ENCODE data around the gene KRTAP13-3.

KRTAP13-3 gene, protein sequence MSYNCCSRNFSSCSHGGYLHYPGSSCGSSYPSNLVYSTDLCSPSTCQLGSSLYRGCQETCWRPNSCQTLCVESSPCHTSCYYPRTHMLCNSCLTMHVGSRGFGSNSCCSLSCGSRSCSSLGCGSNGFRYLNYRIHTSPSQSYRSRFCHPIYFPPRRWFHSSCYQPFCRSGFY

DNA sequence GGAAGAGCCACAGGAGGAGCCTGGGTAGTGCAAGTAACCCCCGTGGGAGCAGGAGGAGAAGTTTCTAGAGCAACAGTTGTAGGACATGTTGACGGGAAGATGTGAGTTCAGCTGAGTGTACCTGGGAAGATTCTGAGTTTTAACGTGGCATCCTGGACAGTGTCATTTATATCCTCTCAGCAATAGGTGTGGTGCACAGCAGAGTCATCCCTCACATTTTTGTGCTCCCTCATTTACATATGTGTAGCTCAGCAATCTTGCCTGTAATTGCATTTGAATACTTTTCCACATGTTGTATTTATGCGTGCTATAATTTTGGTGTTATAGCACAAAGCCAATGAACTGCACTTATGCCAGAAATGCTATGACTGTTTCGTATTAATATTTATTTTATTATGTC is at the start of gene KRTAP13-3:
Gene KRTAP13-3, minus strand, starts transcription at position 101 of the 400 bp plus-strand sequence. Its CDS starts 14 bp downstream, at position 87.
- DNase-seq (ENCODE audit: low spot score) = no peak

DNA sequence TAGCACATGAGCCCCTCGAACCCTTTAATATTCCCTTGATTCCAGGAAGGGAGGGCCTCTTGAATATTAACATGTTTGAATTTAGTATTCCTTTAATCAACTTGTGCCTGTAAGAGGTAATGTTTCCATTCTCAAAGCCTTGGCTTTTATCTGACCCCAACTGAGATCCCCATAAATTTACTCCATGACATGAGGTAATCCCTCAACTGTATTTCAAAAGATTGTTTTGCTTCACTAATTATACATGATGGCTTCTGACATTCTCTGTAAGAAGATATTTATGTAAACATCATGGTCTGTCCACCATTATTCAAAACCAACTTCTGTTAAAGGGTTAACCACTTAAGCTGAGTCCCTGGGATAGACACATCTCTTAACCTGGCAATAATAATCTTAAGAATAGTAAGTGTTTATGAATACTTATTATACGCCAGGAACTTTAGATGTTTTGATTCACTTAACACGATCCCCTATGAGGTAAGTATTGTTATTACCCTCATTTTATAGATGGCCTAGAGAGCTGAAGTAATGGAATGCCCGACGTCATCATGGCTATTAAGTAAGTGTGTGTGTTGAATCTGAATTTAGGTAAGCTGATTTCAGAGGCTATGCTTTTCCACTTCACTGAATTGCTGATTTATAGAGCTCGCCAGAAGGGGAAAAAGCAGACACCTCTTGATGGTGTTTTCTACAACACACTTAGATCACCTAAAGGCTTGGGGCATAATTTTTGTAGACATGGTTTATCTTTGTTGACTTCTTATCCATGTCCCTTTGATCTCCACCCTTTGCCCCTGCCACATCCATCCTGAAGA is 43.4 kb upstream of the KRTAP13-3 start:
- DNase-seq (ENCODE audit: low spot score) = no peak

DNA sequence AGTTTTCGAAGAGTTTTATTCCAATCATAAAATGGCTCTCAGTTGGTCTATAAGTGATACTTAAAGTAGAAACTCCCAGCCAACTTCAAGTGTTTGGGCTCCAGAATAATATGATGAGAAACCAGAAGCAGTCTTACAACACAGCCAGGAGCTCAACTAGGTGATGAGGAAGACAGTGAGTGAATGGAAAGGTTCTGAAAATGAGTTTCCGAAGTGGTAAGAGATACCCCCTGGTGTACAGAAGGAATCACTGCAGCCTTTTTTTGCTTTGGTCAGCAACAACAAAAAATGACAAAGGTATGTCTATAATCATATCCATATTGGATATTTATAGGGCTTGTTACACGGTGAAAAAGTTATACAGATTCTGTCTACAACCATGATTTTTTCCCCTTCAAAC is 38.0 kb upstream of the KRTAP13-3 start:
- DNase-seq (ENCODE audit: low spot score) = peak; percentile 54

DNA sequence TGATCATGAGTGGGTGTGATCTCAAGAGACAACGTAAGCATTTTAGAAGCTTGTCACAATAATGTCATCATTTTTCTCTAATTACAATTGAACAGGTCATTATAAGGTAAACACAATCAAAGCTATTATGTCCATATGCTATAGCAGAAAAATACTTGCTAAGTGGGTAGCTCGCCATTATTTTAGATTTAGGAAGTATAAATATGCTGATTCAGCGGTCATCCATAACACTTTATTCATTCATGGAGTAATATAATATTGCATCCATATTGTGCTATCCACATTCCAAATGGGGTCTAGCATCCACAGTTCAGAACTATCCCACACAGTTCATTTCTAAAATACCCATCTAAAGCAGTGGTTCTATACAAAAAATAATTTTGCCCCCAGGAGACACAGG is 22.8 kb upstream of the KRTAP13-3 start:
- DNase-seq (ENCODE audit: low spot score) = no peak

DNA sequence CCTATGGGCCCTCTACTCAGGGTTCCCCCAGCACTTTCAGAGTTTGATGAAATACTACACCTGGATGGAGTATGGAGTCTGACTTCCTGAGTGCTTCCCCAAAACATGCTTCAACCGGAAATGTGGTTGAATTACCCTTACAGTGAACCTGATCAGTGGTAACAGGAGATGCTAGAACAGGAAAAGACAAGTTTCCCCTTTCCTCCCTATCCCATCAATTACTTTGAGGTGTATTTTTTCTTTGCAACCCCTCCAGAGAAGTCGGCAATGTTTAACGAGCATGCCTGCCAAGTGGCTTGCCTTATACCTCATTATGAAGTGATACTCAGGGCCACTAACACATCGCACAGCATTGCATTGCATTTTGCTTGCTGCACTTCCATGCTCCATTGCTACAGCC is 21.3 kb upstream of the KRTAP13-3 start:
- DNase-seq (ENCODE audit: low spot score) = no peak

DNA sequence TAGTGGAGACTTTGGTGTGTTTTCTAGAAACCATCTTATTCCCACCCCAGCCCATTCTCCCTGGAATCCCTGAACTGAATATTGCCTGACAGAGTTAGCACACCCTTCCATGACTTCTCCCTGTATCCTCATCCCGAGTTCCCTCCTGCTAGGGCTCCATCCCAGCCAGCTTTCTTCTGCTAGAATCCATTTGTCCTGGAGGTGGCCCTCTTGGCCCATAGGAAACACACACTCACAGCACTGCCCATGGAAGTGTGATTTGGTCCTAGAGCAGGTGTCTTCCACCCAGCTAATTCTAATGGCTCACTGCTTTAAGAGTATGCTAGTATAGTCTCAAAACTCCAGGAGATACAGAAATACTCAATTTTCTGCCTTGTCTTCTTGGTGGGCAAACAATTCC is 18.5 kb upstream of the KRTAP13-3 start:
- DNase-seq (ENCODE audit: low spot score) = no peak

DNA sequence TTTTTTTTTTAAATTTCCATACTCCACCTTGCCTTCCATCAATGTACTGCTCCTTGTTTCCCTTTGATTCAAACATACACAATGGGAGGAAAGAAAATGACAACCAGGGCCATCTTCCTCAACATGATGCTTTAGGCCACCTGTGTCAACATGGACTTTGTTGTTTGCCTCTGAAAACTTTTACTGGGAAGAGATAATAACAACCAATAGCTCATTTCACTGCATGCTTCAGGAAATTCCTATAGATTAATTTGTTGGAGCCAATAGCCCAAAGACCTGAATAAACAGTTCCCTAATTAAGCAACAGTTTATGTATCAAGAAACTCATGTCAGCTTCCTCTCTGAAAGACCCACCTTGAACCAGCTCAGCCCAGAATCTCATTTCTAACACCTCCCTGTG is 17.5 kb upstream of the KRTAP13-3 start:
- DNase-seq (ENCODE audit: low spot score) = no peak

DNA sequence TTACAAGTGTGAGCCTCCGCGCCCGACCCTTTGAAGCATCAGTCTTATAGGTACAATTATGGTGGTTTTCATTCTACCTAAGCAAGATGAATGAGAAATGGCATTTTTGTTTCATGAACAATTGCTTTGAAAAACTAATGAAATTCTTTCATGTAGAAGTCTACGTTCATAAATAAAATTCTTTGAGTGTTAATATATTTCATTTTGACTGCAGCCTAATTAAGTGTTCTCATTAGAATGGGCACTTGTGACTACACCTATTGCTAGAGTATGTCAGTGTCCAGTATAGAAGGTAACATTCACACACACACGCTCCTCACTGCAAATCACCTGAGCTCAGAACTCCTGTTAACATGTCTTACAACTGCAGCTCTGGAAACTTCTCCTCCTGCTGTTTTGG is 14.2 kb upstream of the KRTAP13-3 start, which contains the start of gene KRTAP15-1:
Gene KRTAP15-1, plus strand, starts transcription at position 301 of the 400 bp plus-strand sequence. Its CDS starts 53 bp downstream, at position 354.
- no peak for DNase-seq (ENCODE audit: low spot score)

DNA sequence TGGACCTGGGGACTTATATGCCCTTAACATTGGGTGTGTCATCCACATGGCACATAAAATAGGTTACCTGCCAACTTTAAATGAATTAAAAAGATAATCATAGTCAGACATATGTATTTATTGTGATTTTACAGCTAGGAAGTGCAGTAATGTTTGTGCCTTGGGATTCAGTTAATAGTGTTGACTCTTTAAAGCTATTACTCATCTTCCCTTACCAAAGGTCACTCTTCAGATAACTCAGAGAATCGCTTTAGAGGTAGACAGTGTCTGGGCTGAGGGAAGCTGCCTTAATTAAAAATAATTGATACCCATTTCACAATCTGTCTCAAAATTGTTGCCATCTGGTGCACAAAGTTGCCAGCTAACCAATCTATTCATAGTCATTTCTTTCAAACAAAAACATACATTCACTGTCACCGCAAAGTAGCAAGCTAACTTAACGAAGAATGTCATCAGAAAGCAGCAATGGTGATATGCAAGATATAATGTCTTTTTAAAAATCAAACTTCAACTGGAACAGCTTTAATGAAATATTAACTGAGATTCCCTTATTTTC is 11.4 kb upstream of the KRTAP13-3 start:
- no peak for DNase-seq (ENCODE audit: low spot score)

DNA sequence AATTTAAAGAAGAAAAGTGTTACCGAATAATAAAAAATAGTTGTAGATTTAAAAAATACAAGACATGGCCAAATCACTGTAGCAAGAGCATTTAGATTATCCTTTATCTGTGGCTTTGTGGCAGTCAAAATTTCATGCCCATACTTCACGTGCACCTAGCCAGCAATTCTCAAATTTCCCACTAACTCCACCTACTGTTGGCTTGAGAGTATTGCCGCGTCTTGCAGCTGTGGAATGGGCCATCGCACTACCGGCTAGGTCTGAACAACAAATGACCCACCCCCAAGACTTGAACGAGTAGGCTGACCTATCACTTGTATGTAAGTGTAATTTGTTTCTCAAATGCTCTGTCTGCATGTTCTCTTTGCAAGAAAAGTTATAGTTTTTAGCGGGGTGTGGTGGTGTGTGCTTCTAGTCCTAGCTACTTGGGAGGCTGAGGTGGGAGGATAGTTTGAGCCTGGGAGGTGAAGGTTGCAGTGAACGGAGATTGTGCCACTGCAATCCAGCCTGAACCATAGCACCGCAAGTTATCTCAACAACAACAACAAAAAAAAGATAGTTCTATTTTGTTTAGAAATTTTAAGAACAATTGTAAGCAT is 8.4 kb upstream of the KRTAP13-3 start:
- DNase-seq (ENCODE audit: low spot score) = peak; percentile 67

DNA sequence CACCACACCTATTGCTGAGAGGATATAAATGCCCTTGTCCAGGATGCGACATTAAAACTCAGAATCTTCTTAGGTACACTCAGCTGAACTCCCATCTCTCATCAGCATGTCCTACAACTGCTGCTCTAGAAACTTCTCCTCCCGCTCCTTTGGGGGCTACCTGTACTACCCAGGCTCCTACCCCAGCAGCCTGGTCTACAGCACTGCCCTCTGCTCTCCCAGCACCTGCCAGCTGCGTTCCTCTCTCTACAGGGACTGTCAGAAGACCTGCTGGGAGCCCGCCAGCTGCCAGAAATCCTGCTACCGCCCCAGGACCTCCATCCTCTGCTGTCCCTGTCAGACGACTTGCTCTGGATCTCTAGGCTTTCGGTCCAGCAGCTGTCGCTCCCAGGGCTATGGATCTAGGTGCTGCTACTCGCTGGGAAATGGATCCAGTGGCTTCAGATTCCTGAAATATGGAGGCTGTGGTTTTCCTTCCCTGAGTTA is 4.5 kb upstream of the KRTAP13-3 start, which contains the start of gene KRTAP13-4:
Gene KRTAP13-4, plus strand, starts transcription at position 51 of the 486 bp plus-strand sequence. Its CDS starts 56 bp downstream, at position 107.
- no peak for DNase-seq (ENCODE audit: low spot score)

DNA sequence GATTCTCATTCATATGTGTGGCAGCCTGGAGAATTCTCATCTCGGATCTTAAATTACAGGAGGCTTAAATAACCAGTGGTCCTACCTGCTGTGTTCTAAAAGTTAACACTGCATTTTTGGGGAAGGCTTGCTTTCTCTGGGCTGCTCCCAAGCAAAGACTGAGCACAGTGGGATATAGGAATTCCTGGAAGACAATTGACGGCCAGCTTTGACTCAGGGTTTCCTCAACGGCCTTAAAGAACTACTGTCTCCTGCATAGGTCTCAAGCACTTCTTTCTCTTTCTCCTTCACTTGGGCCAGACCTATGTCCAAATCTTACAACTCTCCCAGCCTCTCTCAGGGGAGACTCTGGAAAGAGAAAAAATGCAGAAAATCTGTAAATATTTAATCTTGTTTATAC is 1.0 kb upstream of the KRTAP13-3 start:
- no peak for DNase-seq (ENCODE audit: low spot score)

DNA sequence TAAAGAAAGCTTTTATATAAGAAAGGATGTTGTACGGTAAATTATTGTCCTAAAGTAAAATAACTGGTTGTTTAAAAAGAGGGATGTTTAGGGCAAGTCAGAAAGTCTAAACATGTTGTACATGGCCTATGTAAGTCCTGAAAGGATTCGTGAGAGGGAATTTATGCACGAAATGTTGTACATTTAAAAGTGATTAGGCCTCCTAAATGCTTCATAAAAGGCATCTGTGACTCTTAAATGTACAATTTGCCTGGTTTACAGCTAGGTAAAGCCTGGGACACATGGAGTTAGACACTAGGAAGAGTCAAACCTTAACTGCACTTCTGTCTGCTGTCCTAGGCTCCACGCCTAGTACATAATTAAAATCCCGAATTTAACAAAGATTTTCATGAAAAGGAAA is 9.7 kb downstream of the KRTAP13-3 start:
- no peak for DNase-seq (ENCODE audit: low spot score)

DNA sequence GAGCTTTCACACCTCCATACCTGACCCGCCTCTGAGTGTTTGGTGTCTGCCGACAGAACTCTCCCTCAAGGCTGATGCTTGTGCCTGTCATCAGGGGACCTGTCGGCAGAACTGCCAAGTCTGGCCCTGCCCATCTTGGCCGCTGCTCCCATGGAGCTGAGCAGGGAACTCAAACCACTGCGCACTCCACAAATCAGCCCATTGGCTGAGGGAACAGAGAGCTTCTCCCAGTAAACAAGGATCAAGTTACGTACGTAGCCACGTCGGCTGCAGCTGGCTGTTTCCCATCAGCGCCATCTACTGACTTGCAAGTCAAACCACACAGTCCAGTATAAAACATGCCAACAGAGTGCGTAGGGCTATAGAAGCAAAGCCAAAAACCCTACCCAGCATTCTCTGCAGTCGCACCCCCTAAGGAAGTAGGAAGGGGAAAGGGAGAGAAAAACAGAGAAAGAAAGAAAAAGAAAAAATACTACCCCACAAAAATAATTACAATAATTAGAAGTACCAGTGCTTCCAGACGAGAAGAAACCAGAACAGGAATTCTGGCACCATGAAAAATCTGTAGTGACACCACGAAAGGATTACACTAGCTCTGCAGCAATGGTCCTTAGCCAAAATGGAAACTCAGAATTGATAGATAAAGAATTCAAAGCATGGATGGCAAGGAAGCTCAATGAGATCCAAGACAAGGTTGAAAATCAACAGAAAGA is 16.8 kb downstream of the KRTAP13-3 start:
- DNase-seq (ENCODE audit: low spot score) = peak; percentile 50

DNA sequence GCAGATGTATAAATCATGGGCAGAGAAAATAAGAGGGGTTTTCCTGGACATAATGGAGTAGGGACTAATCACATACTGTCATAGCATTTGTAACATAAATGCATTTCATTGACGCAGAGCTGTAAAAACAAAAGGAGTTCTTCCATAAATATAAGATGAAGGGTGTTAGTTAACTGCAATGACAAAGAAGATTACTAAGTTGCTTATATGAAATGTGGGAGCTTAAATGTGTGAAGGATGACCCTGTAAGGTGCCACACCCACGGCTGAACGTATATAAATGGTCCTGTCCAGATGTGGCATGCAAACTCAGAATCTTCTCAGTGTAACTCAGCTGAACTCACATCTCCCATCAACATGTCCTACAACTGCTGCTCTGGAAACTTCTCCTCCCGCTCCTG is 30.0 kb downstream of the KRTAP13-3 start, which contains the start of gene KRTAP13-1:
Gene KRTAP13-1, plus strand, starts transcription at position 301 of the 400 bp plus-strand sequence. Its CDS starts 56 bp downstream, at position 357.
- no peak for DNase-seq (ENCODE audit: low spot score)

DNA sequence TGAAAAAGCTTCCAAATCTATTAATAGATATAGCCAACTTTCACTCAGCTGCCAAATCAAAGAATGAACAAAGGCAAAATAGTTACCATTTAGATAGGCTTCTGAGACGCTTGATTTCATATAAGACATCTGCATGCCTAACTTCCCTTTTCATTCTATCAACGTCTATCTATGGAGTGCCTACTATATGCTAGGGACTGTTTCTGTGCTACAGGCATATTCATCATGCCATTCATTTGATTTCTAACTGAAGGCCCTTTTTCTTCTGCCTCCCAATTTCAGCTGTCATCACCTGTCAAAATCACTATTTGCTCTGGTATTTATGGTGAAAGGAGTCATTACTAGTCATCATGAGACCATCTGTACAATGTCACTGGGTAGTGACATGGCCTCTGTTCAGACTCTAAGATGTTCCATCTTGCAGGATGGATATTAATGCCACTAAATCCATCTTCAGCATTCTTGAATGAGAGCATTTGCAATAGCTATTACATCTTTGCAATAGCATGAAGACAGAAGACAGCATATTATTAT is 34.2 kb downstream of the KRTAP13-3 start:
- no peak for DNase-seq (ENCODE audit: low spot score)

DNA sequence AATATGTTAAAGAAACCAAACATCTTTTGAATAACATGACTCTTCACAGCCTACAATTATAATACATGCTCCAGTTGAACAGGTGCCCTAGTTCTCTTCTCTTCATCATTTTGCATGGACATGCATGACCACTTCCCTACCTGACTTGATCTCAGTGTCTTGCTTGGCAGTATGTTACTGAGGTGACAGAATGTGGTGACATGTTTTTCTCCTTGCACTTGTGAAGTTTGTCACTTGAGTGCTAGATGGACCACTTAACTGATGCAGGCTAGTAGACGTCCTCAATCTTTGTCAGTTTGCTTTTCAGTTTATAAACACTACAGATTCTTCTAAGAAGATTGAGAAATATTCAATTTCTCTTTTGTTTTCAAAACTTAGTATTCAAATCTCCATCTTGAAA is 43.5 kb downstream of the KRTAP13-3 start:
- no peak for DNase-seq (ENCODE audit: low spot score)
